ENCODE data around the gene COL3A1.
A peak's percentile ranks its signal among the peaks of the same experiment; 100 is the strongest.

The COL3A1 gene

GRCh38 chr2:189018631-189019030 is 44.5 kb downstream of the COL3A1 start:
- DNase-seq: no peak

DNA sequence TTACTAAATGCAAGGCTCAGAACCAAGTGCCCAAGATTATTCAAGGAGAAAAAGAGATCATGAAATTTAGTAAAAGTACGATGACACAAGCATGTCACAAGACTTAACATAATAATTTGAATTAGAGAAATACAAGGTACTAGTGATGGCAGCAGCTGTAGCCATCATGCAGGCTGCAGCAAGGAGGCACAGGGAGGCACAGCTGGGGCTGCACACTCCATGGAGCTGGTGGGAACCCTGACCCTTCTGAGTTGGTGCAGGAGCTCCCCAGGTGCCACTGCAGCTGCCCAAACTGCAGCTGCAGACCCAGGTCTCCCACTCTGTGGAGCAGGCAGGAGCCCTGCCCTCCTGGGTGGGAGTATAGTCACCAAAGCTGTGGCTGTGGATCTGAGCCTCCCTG is 46.0 kb downstream of the COL3A1 start:
- no peak for DNase-seq

GRCh38 chr2:189022053-189022481 is 47.9 kb downstream of the COL3A1 start:
- DNase-seq: no peak

DNA sequence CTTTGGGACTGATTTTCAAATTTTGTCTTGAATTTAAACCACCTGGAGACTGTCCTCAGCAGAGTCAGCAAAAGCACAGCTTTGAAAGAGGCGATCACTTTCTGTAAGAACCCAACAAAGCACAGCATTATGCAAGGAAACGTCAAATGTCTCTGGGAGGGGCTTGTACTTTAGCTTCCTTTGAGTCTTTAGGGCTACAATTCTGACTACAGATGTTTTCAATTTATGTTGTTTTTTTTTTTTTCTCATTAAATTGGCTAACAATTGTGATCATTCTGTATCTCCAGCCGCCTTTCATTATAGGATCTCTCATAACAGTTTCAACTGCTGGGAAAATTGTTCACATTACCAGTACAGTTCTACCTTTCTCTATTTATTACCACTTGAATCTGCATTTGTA is 48.3 kb downstream of the COL3A1 start:
- DNase-seq: no peak

GRCh38 chr2:189024901-189025618 is 50.9 kb downstream of the COL3A1 start:
- DNase-seq: peak in 1 of 2 experiments; percentile 12

- peak in 1 of 2 experiments; percentile 27 for DNase-seq
Observed at GRCh38 chr2:189037518-189037917, 63.3 kb downstream of the COL3A1 start.

- no peak for DNase-seq
Observed at GRCh38 chr2:189045836-189046235, 71.7 kb downstream of the COL3A1 start.

DNA sequence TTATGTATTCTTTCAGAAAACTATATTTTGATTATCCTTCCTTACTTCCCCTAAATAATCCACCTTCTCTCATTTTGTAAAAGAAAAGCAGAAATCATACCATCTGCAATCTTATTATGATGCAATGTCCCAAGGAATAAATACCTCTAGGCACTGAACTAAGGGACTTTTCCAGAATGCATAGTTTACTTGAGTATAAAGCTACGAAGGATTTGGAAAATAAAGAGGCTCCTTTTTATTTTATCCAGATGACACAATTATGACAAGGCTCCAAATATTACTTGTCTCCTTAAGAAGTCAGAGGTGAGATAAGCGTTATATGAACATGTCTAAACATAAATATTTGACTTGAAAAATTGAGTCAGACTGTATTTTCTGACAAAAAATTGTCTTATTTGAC is 72.1 kb downstream of the COL3A1 start:
- DNase-seq: no peak

GRCh38 chr2:189047171-189047888 is 73.2 kb downstream of the COL3A1 start:
- DNase-seq: no peak

GRCh38 chr2:189048189-189048588 is 74.0 kb downstream of the COL3A1 start:
- no peak for DNase-seq

DNA sequence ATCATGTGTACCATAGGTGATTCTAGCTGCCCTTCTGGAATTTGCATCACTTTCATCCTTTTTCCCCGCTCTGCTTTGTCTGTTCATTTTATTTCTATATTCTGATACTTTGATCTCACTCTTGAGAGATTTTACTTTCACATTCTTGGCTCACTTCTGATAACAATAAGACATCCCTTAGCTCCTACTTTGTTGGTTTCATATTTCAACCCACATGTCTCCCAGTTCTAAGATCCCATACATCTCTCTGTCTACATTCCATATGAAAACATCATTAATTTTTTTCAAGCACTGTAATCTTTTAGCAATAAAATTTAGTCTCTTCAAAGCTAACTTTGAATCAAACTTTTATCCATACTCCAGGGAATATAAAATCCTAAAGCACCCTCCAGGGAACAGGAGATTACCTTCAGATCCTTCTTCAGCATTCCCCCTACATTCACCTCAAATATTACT is 75.6 kb downstream of the COL3A1 start:
- DNase-seq: no peak

GRCh38 chr2:189050165-189050712 is 76.1 kb downstream of the COL3A1 start:
- no peak for DNase-seq

GRCh38 chr2:189056200-189057106 is 82.3 kb downstream of the COL3A1 start:
- no peak for DNase-seq

DNA sequence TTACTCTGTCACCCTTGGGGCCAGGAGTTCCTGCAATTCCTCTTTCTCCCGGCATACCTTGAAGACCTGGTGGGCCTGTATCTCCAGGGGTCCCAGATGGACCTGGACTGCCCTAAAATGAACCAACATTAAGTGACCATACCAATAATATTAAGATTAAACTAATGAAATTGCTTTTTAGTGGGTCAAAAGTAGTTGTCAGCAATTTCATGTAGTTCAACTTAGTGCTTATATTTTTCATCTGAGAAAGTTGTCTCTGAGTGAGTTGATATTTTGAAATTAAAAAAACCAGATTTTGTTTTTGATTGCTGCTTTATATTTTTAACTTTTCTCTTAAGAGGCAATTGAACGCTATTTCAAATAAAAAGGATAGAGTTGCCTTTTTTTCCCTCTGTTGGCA is 83.1 kb downstream of the COL3A1 start:
- DNase-seq: no peak

- DNase-seq: no peak
Observed at GRCh38 chr2:189060096-189060642, 86.0 kb downstream of the COL3A1 start.
